ENCODE results near the gene RFT1. TPM values are rescaled to one million over a fixed set of nuclear protein-coding genes. Genes with fewer than 3 reads are reported as not detected.

Gene RFT1
- total and polyA plus RNA-seq, 2 experiments from 2014 or later = 11.3 to 13.3 TPM

DNA sequence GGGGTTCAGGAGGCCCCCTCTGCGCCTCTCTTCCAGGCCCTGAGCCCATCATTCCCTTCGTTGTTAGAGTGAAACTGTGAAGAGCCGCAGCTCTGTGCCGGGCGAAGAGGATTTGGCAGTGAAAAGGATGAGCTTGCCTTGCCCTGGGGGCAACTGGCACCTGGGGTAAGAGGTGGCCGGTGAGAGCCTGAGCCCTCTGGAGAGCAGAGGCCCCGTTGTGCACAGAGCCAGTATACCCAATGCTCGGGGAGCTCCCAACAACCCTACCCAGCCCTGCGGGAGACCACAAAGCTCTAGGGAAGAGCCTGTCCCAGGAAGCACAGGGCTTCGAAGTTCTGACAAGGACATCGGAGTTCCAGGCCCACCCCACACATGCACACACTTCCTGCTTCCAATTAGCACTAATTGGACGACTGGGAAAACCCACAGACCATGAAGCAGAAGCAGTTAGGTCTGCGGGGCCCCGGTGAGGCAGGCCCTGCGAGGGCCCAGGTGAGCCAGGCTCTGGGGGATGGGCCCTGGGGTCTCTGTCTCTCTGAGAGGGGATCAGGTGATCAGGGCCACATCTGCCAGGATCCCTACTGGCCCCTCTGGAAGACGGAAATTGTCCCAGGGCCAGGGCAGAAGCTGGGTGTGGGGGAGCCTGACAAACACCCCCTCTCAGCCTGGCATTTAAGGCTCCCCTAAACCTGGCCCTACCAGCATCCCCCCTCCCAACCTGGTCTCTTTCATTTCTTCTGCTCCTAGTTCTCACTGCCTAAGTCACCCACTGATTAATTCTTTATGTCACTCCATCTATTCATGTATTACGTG, 56.5 kb downstream of the RFT1 start:
- Histone ChIP-seq H3K4me2 (peak overlapping the region; percentile 91), H3K4me1 (ENCODE audit: insufficient read depth) (peaks cover 7% of the 10 kb centered on the region), H4K20me1 (replicated peaks; ENCODE audit: insufficient read depth) (no peaks in the 10 kb centered on the region), H3K36me3 (ENCODE audit: insufficient read depth) (no peaks in the 10 kb centered on the region), H3K79me2 (replicated peaks; ENCODE audit: insufficient read depth) (no peaks in the 10 kb centered on the region), H3K27ac (ENCODE audit: low read depth) (peak overlapping the region; percentile 26; the same call in 1 of the 2 replicates), H3K4me3 (peak overlapping the region; percentile 74), H3K27me3 (ENCODE audit: insufficient read depth) (no peaks in the 10 kb centered on the region), H3F3A (replicated peaks; ENCODE audit: low read depth) (no peaks in the 10 kb centered on the region), H3K9me2 (ENCODE audit: insufficient read depth) (no peaks in the 10 kb centered on the region), H2AFZ (peak overlapping the region; percentile 99)
- H3K9me3 Mint-ChIP-seq = no peaks in the 10 kb centered on the region
- DNase-seq (ENCODE audit: low spot score) (no peak), ATAC-seq (peak; percentile 3; the same call in 2 of the 3 replicates)
- H3K4me1 Mint-ChIP-seq = peaks cover 23% of the 10 kb centered on the region
- TF ChIP-seq JUNB (IDR thresholded peaks at IDR 0.05; ENCODE audit: unreplicated experiment) = no peak
- TF ChIP-seq, protein P1, sequence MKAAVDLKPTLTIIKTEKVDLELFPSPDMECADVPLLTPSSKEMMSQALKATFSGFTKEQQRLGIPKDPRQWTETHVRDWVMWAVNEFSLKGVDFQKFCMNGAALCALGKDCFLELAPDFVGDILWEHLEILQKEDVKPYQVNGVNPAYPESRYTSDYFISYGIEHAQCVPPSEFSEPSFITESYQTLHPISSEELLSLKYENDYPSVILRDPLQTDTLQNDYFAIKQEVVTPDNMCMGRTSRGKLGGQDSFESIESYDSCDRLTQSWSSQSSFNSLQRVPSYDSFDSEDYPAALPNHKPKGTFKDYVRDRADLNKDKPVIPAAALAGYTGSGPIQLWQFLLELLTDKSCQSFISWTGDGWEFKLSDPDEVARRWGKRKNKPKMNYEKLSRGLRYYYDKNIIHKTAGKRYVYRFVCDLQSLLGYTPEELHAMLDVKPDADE (IDR thresholded peaks at IDR 0.05) = no peak
- TF ChIP-seq EZH2 (IDR thresholded peaks at IDR 0.05; ENCODE audit: low read depth, unreplicated experiment) = no peak
- TF ChIP-seq, protein P2, sequence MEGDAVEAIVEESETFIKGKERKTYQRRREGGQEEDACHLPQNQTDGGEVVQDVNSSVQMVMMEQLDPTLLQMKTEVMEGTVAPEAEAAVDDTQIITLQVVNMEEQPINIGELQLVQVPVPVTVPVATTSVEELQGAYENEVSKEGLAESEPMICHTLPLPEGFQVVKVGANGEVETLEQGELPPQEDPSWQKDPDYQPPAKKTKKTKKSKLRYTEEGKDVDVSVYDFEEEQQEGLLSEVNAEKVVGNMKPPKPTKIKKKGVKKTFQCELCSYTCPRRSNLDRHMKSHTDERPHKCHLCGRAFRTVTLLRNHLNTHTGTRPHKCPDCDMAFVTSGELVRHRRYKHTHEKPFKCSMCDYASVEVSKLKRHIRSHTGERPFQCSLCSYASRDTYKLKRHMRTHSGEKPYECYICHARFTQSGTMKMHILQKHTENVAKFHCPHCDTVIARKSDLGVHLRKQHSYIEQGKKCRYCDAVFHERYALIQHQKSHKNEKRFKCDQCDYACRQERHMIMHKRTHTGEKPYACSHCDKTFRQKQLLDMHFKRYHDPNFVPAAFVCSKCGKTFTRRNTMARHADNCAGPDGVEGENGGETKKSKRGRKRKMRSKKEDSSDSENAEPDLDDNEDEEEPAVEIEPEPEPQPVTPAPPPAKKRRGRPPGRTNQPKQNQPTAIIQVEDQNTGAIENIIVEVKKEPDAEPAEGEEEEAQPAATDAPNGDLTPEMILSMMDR (conservative IDR thresholded peaks at IDR 0.05; ENCODE audit: low read depth in 2 of 2) = no peak
- no peak for TF ChIP-seq NANOG (IDR thresholded peaks at IDR 0.05; ENCODE audit: borderline replicate concordance)
- no peak for TF ChIP-seq ZNF331 (CRISPR knock-in tag; IDR thresholded peaks at IDR 0.05; ENCODE audit: low read depth)
- no peak for TF ChIP-seq REST (IDR thresholded peaks at IDR 0.05; ENCODE audit: unreplicated experiment)
- TF ChIP-seq STAT1 (IDR thresholded peaks at IDR 0.05; ENCODE audit: unreplicated experiment) = no peak
- TF ChIP-seq CREB1 (CRISPR knock-in tag; IDR thresholded peaks at IDR 0.05; ENCODE audit: low read depth) = no peak
- no peak for TF ChIP-seq EZH2phosphoT487 (IDR thresholded peaks at IDR 0.05; ENCODE audit: unreplicated experiment)
- TF ChIP-seq, protein P3, sequence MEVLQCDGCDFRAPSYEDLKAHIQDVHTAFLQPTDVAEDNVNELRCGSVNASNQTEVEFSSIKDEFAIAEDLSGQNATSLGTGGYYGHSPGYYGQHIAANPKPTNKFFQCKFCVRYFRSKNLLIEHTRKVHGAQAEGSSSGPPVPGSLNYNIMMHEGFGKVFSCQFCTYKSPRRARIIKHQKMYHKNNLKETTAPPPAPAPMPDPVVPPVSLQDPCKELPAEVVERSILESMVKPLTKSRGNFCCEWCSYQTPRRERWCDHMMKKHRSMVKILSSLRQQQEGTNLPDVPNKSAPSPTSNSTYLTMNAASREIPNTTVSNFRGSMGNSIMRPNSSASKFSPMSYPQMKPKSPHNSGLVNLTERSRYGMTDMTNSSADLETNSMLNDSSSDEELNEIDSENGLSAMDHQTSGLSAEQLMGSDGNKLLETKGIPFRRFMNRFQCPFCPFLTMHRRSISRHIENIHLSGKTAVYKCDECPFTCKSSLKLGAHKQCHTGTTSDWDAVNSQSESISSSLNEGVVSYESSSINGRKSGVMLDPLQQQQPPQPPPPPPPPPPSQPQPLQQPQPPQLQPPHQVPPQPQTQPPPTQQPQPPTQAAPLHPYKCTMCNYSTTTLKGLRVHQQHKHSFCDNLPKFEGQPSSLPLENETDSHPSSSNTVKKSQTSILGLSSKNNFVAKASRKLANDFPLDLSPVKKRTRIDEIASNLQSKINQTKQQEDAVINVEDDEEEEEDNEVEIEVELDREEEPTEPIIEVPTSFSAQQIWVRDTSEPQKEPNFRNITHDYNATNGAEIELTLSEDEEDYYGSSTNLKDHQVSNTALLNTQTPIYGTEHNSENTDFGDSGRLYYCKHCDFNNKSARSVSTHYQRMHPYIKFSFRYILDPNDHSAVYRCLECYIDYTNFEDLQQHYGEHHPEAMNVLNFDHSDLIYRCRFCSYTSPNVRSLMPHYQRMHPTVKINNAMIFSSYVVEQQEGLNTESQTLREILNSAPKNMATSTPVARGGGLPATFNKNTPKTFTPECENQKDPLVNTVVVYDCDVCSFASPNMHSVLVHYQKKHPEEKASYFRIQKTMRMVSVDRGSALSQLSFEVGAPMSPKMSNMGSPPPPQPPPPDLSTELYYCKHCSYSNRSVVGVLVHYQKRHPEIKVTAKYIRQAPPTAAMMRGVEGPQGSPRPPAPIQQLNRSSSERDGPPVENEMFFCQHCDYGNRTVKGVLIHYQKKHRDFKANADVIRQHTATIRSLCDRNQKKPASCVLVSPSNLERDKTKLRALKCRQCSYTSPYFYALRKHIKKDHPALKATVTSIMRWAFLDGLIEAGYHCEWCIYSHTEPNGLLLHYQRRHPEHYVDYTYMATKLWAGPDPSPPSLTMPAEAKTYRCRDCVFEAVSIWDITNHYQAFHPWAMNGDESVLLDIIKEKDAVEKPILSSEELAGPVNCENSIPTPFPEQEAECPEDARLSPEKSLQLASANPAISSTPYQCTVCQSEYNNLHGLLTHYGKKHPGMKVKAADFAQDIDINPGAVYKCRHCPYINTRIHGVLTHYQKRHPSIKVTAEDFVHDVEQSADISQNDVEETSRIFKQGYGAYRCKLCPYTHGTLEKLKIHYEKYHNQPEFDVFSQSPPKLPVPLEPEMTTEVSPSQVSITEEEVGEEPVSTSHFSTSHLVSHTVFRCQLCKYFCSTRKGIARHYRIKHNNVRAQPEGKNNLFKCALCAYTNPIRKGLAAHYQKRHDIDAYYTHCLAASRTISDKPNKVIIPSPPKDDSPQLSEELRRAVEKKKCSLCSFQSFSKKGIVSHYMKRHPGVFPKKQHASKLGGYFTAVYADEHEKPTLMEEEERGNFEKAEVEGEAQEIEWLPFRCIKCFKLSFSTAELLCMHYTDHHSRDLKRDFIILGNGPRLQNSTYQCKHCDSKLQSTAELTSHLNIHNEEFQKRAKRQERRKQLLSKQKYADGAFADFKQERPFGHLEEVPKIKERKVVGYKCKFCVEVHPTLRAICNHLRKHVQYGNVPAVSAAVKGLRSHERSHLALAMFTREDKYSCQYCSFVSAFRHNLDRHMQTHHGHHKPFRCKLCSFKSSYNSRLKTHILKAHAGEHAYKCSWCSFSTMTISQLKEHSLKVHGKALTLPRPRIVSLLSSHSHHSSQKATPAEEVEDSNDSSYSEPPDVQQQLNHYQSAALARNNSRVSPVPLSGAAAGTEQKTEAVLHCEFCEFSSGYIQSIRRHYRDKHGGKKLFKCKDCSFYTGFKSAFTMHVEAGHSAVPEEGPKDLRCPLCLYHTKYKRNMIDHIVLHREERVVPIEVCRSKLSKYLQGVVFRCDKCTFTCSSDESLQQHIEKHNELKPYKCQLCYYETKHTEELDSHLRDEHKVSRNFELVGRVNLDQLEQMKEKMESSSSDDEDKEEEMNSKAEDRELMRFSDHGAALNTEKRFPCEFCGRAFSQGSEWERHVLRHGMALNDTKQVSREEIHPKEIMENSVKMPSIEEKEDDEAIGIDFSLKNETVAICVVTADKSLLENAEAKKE (CRISPR knock-in tag; IDR thresholded peaks at IDR 0.05) = no peak
- no peak for TF ChIP-seq POLR2AphosphoS5 (IDR thresholded peaks at IDR 0.05; ENCODE audit: low read depth)
- TF ChIP-seq ZNF114 (CRISPR knock-in tag; IDR thresholded peaks at IDR 0.05) = no peak
- no peaks in the 10 kb centered on the region for H3K36me3 Mint-ChIP-seq (ENCODE audit: low read depth)
- H3K4me3 Mint-ChIP-seq = peak overlapping the region; percentile 78
- 0 out of 2 replicates have a peak overlapping the region, but pooled peaks have one; percentile 36 for H3K27ac Mint-ChIP-seq
- peaks cover 3% of the 10 kb centered on the region for H3K27me3 Mint-ChIP-seq (ENCODE audit: insufficient read depth, low read depth, poor library complexity)
